Astrocyte of the spinal cord (primary cell): ENCODE measurements around the gene CREB5.

Source experiments
- DNase-seq: peaks from one replicate; pipeline ENCODE4 v3.0.0; 2011; ENCODE audit warnings: low read depth, low spot score
- H3K4me3 ChIP-seq: 2 replicates; pipeline ENCODE4 v1.5.1; 2011; ENCODE audit warnings: low read depth, mild to moderate bottlenecking, low read length, moderate library complexity
- CTCF ChIP-seq: IDR thresholded peaks from 2 replicates; pipeline ENCODE4 v1.5.1; 2012; ENCODE audit warnings: low read depth, mild to moderate bottlenecking, low read length, inconsistent platforms
- in situ Hi-C: cut with HindIII; loops from 2 replicates; pipeline ENCODE4 v1.10.0; 2017; ENCODE audit warnings: low sequenced_read_pairs

The CREB5 gene

DNA sequence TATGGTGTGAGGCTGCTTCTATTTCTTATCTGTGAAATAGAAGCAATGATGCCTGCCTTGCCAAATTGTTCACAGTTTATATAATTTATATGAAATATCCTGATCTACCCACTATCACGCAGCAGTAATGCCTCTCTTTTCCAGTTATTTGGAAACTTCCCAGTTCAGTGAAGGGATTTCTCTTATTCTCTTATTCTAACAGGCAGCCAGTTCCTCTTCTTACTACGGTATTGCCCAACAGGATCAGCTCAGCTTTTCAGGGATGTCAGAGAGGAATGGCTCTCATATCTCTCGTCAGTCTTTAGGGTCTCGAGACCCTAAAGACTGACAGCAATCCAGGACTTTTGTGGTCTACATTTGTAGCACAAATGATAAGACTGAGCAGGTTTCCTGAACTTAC is 215.6 kb downstream of the CREB5 start:
- no peak for TF ChIP-seq CTCF
- no peak for DNase-seq
- in situ Hi-C loops: no loop called here
- H3K4me3 ChIP-seq: no peak overlapping the region

DNA sequence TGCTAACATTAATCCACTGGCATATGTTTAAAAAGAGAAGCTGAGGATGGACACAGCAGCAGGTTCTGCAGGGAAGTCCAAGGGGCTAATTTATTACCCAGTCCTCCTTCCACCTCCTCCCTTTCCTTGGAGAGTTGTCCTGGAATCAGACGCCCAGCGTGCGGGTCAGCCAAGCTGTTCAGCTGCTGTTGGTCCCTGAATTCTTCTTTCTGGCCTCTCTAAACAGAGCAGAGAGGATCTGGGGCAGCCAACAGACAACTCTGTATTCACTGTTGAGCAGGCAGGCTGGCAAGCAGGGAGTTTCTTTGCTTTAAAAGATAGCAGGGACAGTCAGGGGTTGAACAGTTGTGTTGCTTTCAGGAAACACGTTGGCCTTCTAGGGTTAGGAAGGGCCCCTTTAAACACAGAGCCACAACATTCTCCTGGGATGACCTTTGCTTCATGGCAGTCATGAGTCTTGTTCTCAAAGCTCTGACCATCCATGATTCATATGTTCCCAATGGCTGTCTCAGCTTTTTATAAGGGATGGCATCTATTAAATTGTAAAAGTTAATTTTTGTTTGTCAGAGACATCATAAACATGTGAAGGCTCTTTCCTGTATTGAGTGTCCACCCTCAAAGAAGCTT is 217.0 kb downstream of the CREB5 start:
- peak; percentile 22 for DNase-seq
- in situ Hi-C loops: no loop called here
- no peak for TF ChIP-seq CTCF
- no peak overlapping the region for H3K4me3 ChIP-seq

- peak; percentile 41 for DNase-seq
- TF ChIP-seq CTCF: no peak
- in situ Hi-C loops: no loop called here
- H3K4me3 ChIP-seq: no peak overlapping the region
Observed at GRCh38 chr7:28630350-28630749, 218.0 kb downstream of the CREB5 start.

DNA sequence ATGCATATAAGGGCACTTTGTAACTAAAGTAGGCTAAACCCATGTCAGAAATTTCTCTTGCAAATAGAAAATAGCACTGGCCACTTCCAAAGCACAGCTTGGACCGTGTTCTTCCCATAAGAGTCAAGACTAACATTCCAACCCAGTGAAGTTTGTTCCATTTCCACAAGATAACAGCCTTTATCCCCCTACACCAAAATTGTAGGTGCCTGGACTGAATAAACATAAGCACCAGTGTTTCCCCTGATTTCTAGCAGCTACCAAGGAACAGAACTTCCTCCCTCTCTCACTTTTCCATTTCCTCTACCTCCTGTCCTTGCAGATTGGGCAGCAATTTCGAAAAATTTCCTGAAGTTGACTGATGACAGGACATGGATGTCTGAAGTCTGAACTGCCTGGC is 219.7 kb downstream of the CREB5 start:
- no peak overlapping the region for H3K4me3 ChIP-seq
- no peak for TF ChIP-seq CTCF
- no peak for DNase-seq
- in situ Hi-C loops: no loop called here

- DNase-seq: no peak
- in situ Hi-C loops: no loop called here
- no peak for TF ChIP-seq CTCF
- H3K4me3 ChIP-seq: no peak overlapping the region
Observed at GRCh38 chr7:28638914-28639313, 226.6 kb downstream of the CREB5 start.

GRCh38 chr7:28640001-28640400 is 227.7 kb downstream of the CREB5 start:
- TF ChIP-seq CTCF: no peak
- DNase-seq: no peak
- H3K4me3 ChIP-seq: no peak overlapping the region
- in situ Hi-C loops: no loop called here
